Mucosa of descending colon (tissue), 3 donors: ENCODE measurements around the gene PEX7. TPM values are rescaled to one million over a fixed set of nuclear protein-coding genes. Genes with fewer than 3 reads are reported as not detected.

Source experiments
- ATAC-seq: fragments of 200-7000 bp; cut with Tn5 transposase; one replicate; pipeline ENCODE4 v1.9.1; 2020; ENCODE audit warnings: mild to moderate bottlenecking, moderate library complexity
- DNase-seq, 3 donors: peaks; one replicate each; pipeline ENCODE4 v3.0.0-alpha.2; 2020
- H3K36me3 ChIP-seq: fragments of 200-600 bp; one replicate; pipeline ENCODE4 v1.8.0; 2021; ENCODE audit warnings: low read depth, mild to moderate bottlenecking
- H3K4me1 ChIP-seq: fragments of 200-600 bp; one replicate; pipeline ENCODE4 v1.8.0; 2021; ENCODE audit warnings: low read depth, mild to moderate bottlenecking
- H3K4me3 ChIP-seq: fragments of 200-600 bp; one replicate; pipeline ENCODE4 v1.8.0; 2021; ENCODE audit warnings: mild to moderate bottlenecking
- H3K9me3 ChIP-seq: fragments of 200-600 bp; one replicate; pipeline ENCODE4 v1.8.0; 2021; ENCODE audit warnings: mild to moderate bottlenecking
- intact Hi-C, 2 donors: fragments of 100-400 bp; cut with DNase I in 1 of 2; cut with micrococcal nuclease in 1 of 2; formaldehyde crosslinking; loops; one replicate each; pipeline versions ENCODE4 v1.11.0 to v1.11.1; 2022; cut with DNase I, micrococcal nuclease
- long read RNA-seq, 2 donors: library from polyadenylated mRNA; unstranded; transcript quantifications; one replicate each; pipeline ENCODE4 v2.0.0, GENCODE V29; 2019 to 2021
- total RNA-seq, 3 donors: library from RNA; stranded (reverse); fragmentation: NEBNext Ultra II Directional in 2 of 3; extraction: Animal tissue kit (Norgen Biotek cat#: 25700) in 2 of 3; gene quantifications; one replicate each; pipeline versions ENCODE4 v1.2.1 to v1.2.4, GENCODE V29; 2021 to 2023
- TF ChIP-seq, protein P1 (sequence below): fragments of 200-600 bp; IDR thresholded peaks from one replicate; pipeline ENCODE4 v1.8.0; 2022; ENCODE audit warnings: antibody characterized with exemption, mild to moderate bottlenecking
- donor health status: DM: no; HTN: no; CAD: no; lungs with moderate emphysema.
- donor health status: DM: no; HTN: no; CAD: no.
- donor health status: DM: no; HTN: yes; CAD: no.

Gene PEX7, protein sequence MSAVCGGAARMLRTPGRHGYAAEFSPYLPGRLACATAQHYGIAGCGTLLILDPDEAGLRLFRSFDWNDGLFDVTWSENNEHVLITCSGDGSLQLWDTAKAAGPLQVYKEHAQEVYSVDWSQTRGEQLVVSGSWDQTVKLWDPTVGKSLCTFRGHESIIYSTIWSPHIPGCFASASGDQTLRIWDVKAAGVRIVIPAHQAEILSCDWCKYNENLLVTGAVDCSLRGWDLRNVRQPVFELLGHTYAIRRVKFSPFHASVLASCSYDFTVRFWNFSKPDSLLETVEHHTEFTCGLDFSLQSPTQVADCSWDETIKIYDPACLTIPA
- 10 to 100 TPM in 2 of 3 donors, 1 to 10 TPM in 1; 4.3 to 10.7 (median 10.2) TPM for total RNA-seq
- long read RNA-seq, donor 1, partial matches to known transcripts = 1 of 4 reads
- long read RNA-seq, donor 1, other reads (novel, unspliced or antisense) = 0 of 4 reads
- long read RNA-seq, donor 2, partial matches to known transcripts = 0 of 3 reads
- long read RNA-seq, donor 2, other reads (novel, unspliced or antisense) = 0 of 3 reads

- DNase-seq = peak; percentile 91 to 93 (median 92)
- intact Hi-C loops = no loop called here
- no peaks in the 10 kb centered on the region for H3K36me3 ChIP-seq
- TF ChIP-seq, protein P1, sequence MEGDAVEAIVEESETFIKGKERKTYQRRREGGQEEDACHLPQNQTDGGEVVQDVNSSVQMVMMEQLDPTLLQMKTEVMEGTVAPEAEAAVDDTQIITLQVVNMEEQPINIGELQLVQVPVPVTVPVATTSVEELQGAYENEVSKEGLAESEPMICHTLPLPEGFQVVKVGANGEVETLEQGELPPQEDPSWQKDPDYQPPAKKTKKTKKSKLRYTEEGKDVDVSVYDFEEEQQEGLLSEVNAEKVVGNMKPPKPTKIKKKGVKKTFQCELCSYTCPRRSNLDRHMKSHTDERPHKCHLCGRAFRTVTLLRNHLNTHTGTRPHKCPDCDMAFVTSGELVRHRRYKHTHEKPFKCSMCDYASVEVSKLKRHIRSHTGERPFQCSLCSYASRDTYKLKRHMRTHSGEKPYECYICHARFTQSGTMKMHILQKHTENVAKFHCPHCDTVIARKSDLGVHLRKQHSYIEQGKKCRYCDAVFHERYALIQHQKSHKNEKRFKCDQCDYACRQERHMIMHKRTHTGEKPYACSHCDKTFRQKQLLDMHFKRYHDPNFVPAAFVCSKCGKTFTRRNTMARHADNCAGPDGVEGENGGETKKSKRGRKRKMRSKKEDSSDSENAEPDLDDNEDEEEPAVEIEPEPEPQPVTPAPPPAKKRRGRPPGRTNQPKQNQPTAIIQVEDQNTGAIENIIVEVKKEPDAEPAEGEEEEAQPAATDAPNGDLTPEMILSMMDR = peak; percentile 59
- peaks cover 12% of the 10 kb centered on the region for H3K4me1 ChIP-seq
- H3K4me3 ChIP-seq = peak within 1 kb of the TSS; percentile 71
- H3K9me3 ChIP-seq = no peaks in the 10 kb centered on the region
- ATAC-seq = peak; percentile 97
Observed at GRCh38 chr6:136822376-136823127, at the start of gene PEX7. Gene PEX7 (plus strand): TSS chr6:136822592. CDS start chr6:136822666, 74 bp downstream.

- DNase-seq (no peak), ATAC-seq (no peak)
- Histone ChIP-seq H3K9me3 (no peaks in the 10 kb centered on the region), H3K4me3 (no peak overlapping the region), H3K36me3 (no peaks in the 10 kb centered on the region), H3K4me1 (peaks cover 3% of the 10 kb centered on the region)
- intact Hi-C loops = no loop called here
- TF ChIP-seq, protein P1 = no peak
Observed at GRCh38 chr6:136772685-136773472, 49.5 kb upstream of the PEX7 start.

GRCh38 chr6:136773473-136773796 is 49.0 kb upstream of the PEX7 start:
- Histone ChIP-seq H3K4me1 (peaks cover 2% of the 10 kb centered on the region), H3K4me3 (no peak overlapping the region), H3K9me3 (no peaks in the 10 kb centered on the region), H3K36me3 (no peaks in the 10 kb centered on the region)
- ATAC-seq (no peak), DNase-seq (no peak)
- intact Hi-C loops = no loop called here
- TF ChIP-seq, protein P1 = no peak

DNA sequence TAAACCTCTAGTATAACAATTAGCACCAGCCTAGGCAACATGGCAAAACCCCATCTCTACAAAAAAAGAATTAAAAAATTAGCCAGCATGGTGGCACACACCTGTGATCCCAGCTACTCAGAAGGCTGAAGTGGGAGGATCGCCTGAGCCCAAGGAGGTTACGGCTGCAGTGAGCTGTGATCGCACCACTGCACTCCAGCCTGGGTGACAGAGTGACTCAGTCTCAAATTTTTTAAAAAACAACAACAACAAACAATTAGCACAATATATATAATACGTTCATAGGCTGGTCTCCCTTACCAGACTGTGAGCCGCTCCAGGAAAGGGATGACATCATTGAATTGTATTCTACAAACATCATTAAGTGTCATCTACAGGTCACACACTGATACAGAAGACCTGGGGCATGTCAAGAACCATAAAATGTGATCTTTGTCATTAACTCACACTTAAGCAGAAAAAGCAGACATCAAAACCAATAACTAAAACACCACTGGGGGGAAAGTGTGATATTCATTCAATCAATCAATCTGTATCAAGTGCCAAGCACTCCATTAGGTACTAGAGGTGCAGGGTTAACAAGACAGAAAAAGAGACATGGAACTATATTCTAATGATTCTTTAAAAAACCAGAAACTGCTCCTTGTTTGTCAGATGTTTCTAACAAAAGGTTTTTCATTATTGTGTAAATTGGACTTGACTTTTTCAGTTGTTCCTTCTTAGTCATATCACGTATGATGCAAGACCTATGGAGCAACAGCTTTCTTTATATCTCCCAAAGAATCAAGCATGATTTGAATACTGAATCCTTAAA is 48.0 kb upstream of the PEX7 start:
- no peaks in the 10 kb centered on the region for H3K4me1 ChIP-seq
- no peaks in the 10 kb centered on the region for H3K9me3 ChIP-seq
- no peaks in the 10 kb centered on the region for H3K36me3 ChIP-seq
- intact Hi-C loops = no loop called here
- TF ChIP-seq, protein P1 = no peak
- peak; percentile 36 for ATAC-seq
- no peak overlapping the region for H3K4me3 ChIP-seq
- no peak for DNase-seq

- no peaks in the 10 kb centered on the region for H3K36me3 ChIP-seq
- TF ChIP-seq, protein P1 = no peak
- no peak overlapping the region for H3K4me3 ChIP-seq
- H3K9me3 ChIP-seq = no peaks in the 10 kb centered on the region
- ATAC-seq (no peak), DNase-seq (no peak)
- H3K4me1 ChIP-seq = peaks cover 3% of the 10 kb centered on the region
- intact Hi-C loops = no loop called here
Observed at GRCh38 chr6:136775081-136775480, 47.3 kb upstream of the PEX7 start.
